Hepatocyte (in vitro differentiated cells): ENCODE data around the gene CYTH1. TPM values are rescaled to one million over a fixed set of nuclear protein-coding genes. Genes with fewer than 3 reads are reported as not detected.

Experiments used
- DNase-seq: peaks from one replicate; pipeline ENCODE4 v3.0.0-alpha.2; 2016; ENCODE audit warnings: low spot score
- H2AFZ ChIP-seq: fragments of 200-600 bp; sonication (generic); 2 replicates; pipeline ENCODE4 v1.6.0; 2016; ENCODE audit warnings: antibody characterized with exemption, mild to moderate bottlenecking
- H3K27ac ChIP-seq: fragments of 200-600 bp; sonication (generic); 2 replicates; pipeline ENCODE4 v1.5.1; 2016; ENCODE audit warnings: mild to moderate bottlenecking
- H3K27me3 ChIP-seq: fragments of 200-600 bp; sonication (generic); 2 replicates; pipeline ENCODE4 v1.6.1; 2016
- H3K36me3 ChIP-seq: fragments of 200-600 bp; sonication (generic); replicated peaks from 2 replicates; pipeline ENCODE4 v1.5.1; 2016; ENCODE audit warnings: low read depth; ENCODE audit not compliant: insufficient read depth
- H3K4me1 ChIP-seq: fragments of 200-600 bp; sonication (generic); 2 replicates; pipeline ENCODE4 v1.5.1; 2016; ENCODE audit warnings: mild to moderate bottlenecking, moderate library complexity; ENCODE audit not compliant: insufficient read depth
- H3K4me2 ChIP-seq: fragments of 200-600 bp; sonication (generic); 2 replicates; pipeline ENCODE4 v1.6.0; 2016
- H3K4me3 ChIP-seq: fragments of 200-600 bp; sonication (generic); 2 replicates; pipeline ENCODE4 v1.5.1; 2016; ENCODE audit warnings: mild to moderate bottlenecking
- H3K79me2 ChIP-seq: fragments of 200-600 bp; sonication (generic); 2 replicates; pipeline ENCODE4 v1.6.0; 2017; ENCODE audit warnings: mild to moderate bottlenecking
- H3K9me2 ChIP-seq: fragments of 200-600 bp; sonication (generic); replicated peaks from 2 replicates; pipeline ENCODE4 v1.6.0; 2017; ENCODE audit warnings: mild to moderate bottlenecking; ENCODE audit not compliant: insufficient read depth
- H3K9me3 ChIP-seq: fragments of 200-600 bp; sonication (generic); 2 replicates; pipeline ENCODE4 v1.5.1; 2016; ENCODE audit warnings: low read depth, mild to moderate bottlenecking
- H4K20me1 ChIP-seq: fragments of 200-600 bp; sonication (generic); 2 replicates; pipeline ENCODE4 v1.6.0; 2016; ENCODE audit warnings: mild to moderate bottlenecking; ENCODE audit not compliant: insufficient read depth, poor library complexity, severe bottlenecking
- EZH2 ChIP-seq: fragments of 200-600 bp; sonication (generic); IDR thresholded peaks from 2 replicates; pipeline ENCODE4 v1.6.1; 2016; ENCODE audit warnings: antibody characterized with exemption, mild to moderate bottlenecking, borderline replicate concordance
- EZH2phosphoT487 ChIP-seq: fragments of 200-600 bp; sonication (generic); IDR thresholded peaks from one replicate; pipeline ENCODE4 v1.6.1; 2018; ENCODE audit warnings: antibody characterized with exemption, mild to moderate bottlenecking, low read depth, moderate library complexity; ENCODE audit not compliant: unreplicated experiment, severe bottlenecking
- WGBS: methylation state at CpG from one replicate; pipeline ENCODE4 v1.1.6; 2016; ENCODE audit warnings: low lambda C conversion rate; ENCODE audit errors: missing lambda C conversion rate; 5-methylcytosine and 5-hydroxymethylcytosine counted together
- polyA plus RNA-seq: library from polyadenylated mRNA; unstranded; fragments of >200 nt; fragmentation: Nextera tagmentation; extraction: Ambion mirVana; gene quantifications from 2 replicates; pipeline ENCODE4 v1.2.1, GENCODE V29; 2016
- total RNA-seq: library from RNA; depleted of rRNA; stranded (reverse); fragments of >200 nt; gene quantifications from 2 replicates; pipeline ENCODE4 v1.2.3, GENCODE V29; 2014
- TF ChIP-seq, protein P1 (sequence below): fragments of 200-600 bp; sonication (generic); IDR thresholded peaks from 2 replicates; pipeline ENCODE4 v1.5.1; 2016; ENCODE audit warnings: antibody characterized with exemption, mild to moderate bottlenecking; ENCODE audit not compliant: poor library complexity

Gene CYTH1
- total and polyA plus RNA-seq, 2 experiments from 2014 or later: 38.5 to 44.4 TPM

DNA sequence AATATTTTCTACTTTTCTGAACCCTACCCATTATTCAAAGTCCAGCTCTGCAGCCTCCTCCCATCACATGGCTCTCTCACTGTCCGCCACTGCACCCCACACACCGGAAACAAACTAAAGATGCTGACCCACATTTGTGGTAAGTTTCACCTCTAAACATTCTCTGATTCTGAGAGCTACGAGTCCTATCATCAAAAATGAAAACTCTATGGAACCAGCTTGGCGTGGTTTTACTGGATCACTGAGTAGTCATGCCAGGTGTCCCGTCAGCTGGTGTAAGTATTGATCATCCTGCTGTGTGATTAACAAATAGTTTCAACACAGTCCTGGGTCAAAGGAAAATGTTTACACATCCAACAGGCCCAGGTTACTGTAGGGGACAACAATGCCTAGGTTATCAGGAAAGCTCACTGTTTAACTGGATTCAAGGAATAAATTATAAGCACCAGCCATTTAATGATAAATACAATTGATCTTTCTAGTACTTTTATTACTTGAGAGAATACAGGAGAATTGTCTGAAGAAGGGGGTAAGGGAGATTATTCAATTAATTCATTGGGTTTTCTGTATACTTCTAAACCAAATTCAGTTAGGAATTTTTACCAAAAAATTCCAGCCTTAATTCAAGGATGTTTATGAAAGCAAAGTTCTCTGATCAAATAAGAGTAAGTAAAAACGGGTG, 33.9 kb downstream of the CYTH1 start:
- H3K4me1 ChIP-seq: no peaks in the 10 kb centered on the region
- H3K9me3 ChIP-seq: no peaks in the 10 kb centered on the region
- DNase-seq: no peak
- H3K9me2 ChIP-seq: no peaks in the 10 kb centered on the region
- H2AFZ ChIP-seq: no peak overlapping the region
- peak overlapping the region; percentile 16 for H3K4me2 ChIP-seq
- H4K20me1 ChIP-seq: no peaks in the 10 kb centered on the region
- H3K79me2 ChIP-seq: peaks cover 77% of the 10 kb centered on the region
- no peaks in the 10 kb centered on the region for H3K27me3 ChIP-seq
- no peak overlapping the region for H3K4me3 ChIP-seq
- TF ChIP-seq, protein P1, sequence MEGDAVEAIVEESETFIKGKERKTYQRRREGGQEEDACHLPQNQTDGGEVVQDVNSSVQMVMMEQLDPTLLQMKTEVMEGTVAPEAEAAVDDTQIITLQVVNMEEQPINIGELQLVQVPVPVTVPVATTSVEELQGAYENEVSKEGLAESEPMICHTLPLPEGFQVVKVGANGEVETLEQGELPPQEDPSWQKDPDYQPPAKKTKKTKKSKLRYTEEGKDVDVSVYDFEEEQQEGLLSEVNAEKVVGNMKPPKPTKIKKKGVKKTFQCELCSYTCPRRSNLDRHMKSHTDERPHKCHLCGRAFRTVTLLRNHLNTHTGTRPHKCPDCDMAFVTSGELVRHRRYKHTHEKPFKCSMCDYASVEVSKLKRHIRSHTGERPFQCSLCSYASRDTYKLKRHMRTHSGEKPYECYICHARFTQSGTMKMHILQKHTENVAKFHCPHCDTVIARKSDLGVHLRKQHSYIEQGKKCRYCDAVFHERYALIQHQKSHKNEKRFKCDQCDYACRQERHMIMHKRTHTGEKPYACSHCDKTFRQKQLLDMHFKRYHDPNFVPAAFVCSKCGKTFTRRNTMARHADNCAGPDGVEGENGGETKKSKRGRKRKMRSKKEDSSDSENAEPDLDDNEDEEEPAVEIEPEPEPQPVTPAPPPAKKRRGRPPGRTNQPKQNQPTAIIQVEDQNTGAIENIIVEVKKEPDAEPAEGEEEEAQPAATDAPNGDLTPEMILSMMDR: no peak
- TF ChIP-seq EZH2phosphoT487 (no peak), EZH2 (no peak)
- H3K36me3 ChIP-seq: no peaks in the 10 kb centered on the region
- H3K27ac ChIP-seq: peak overlapping the region; percentile 14
- WGBS: 82% methylated on average over 6 of the region's 6 CpGs

DNA sequence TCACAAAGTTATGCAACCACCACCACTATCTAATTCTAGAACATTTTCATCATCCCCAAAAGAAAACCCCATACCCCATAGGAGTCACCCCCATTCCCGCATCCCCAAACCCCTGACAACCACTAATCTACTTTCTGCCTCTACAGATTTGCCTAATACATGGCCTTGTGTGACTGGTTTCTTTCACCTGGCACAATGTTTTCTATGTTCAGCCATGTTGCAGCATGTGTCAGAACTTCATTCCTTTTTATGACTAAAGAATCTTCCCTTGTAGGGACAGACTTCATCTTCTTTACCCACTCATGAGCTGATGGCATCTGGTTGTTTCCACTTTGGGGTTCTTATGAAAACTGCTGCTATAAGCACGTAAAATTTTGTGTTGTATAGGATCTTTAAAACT, 34.6 kb downstream of the CYTH1 start:
- peaks cover 77% of the 10 kb centered on the region for H3K79me2 ChIP-seq
- H3K4me1 ChIP-seq: no peaks in the 10 kb centered on the region
- no peak for DNase-seq
- H3K9me3 ChIP-seq: no peaks in the 10 kb centered on the region
- H3K36me3 ChIP-seq: no peaks in the 10 kb centered on the region
- H4K20me1 ChIP-seq: no peaks in the 10 kb centered on the region
- 93% methylated on average over 2 of the region's 2 CpGs for WGBS
- no peak overlapping the region for H3K4me3 ChIP-seq
- no peak overlapping the region for H2AFZ ChIP-seq
- no peaks in the 10 kb centered on the region for H3K27me3 ChIP-seq
- no peak for TF ChIP-seq EZH2
- no peak for TF ChIP-seq EZH2phosphoT487
- TF ChIP-seq, protein P1: no peak
- H3K4me2 ChIP-seq: peak overlapping the region; percentile 16
- H3K9me2 ChIP-seq: no peaks in the 10 kb centered on the region
- H3K27ac ChIP-seq: no peak overlapping the region

DNA sequence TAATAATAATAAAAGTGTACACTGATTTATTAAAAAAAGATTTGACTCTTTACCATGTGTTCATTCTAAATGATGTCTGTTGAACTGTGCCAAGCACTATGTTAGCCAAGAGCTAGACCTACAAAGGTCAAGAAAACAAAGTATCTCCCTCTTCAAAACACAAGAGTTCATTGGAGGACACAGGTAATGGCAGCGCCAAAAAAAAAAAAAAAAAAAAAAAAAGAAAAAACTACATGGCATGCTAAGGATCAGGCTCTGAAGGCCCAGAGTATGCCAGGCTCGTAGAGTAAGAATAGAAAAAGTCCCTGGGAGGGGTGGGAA, 35.2 kb downstream of the CYTH1 start:
- DNase-seq: no peak
- Histone ChIP-seq H3K9me3 (no peaks in the 10 kb centered on the region), H3K27me3 (no peaks in the 10 kb centered on the region), H3K4me3 (no peak overlapping the region), H3K4me1 (no peaks in the 10 kb centered on the region), H3K27ac (no peak overlapping the region), H3K9me2 (no peaks in the 10 kb centered on the region), H4K20me1 (no peaks in the 10 kb centered on the region), H3K4me2 (no peak overlapping the region), H2AFZ (no peak overlapping the region), H3K36me3 (no peaks in the 10 kb centered on the region), H3K79me2 (peaks cover 77% of the 10 kb centered on the region)
- TF ChIP-seq EZH2phosphoT487: no peak
- TF ChIP-seq, protein P1: no peak
- TF ChIP-seq EZH2: no peak
- WGBS: 94% methylated on average over 2 of the region's 2 CpGs
